Germinal center (tissue), 1 donor: ENCODE measurements around the gene SKA3.
"Not testable (repeated sequence)": the region's sequence is repeated elsewhere in the genome, so short reads cannot be mapped to it uniquely, and the experiment has no call there.

Experiments used
- DNase-seq: peaks from one replicate; pipeline ENCODE4 v3.0.0; 2012; ENCODE audit warnings: mixed read lengths, low spot score

SKA3 gene

GRCh38 chr13:21176215-21176981, at the start of gene SKA3, which contains the start of gene MRPL57:
SKA3 (minus strand) TSS chr13:21176552; CDS start chr13:21176477, 75 bp downstream.
MRPL57 (plus strand) TSS chr13:21176658; CDS start chr13:21176917, 259 bp downstream.
- DNase-seq, result peak; percentile 95

DNA sequence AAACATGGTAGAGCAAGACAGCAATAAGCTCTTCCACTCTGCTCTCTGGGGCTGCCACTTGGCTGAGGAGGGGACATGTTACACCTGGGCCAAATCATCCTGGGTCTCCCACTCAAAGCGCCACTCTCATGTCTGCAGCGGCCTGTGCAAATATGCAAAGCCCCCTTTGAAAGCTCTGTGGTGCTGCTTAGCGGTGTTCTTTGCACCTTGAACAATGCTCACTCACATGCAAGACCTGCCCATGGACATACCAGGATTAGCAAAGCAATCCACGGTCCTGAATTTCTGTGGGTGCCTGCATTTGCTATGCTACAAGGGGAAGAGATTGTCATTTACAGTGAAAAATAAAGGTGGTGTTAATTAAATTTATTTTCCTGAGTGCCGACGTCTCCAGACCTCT, 48.7 kb upstream of the SKA3 start:
- DNase-seq, result no peak

DNA sequence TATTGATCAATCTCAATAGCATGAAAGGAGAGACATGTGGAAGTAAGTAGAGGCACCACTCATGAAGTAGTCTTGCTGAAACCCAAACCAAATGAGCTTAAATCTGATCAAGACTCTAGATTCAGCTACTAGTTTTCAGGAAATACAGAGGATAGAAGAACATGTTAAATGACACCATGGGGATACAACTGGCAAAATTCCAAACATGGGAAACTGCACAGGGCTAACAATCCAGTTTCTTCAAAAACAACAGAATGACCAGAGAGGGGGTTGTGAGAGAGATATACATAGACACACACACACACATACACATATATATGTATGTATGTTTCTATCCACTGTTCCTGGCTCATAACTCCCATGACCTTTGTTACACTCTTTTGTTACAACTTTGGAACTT, 44.9 kb upstream of the SKA3 start:
- DNase-seq, result no peak

DNA sequence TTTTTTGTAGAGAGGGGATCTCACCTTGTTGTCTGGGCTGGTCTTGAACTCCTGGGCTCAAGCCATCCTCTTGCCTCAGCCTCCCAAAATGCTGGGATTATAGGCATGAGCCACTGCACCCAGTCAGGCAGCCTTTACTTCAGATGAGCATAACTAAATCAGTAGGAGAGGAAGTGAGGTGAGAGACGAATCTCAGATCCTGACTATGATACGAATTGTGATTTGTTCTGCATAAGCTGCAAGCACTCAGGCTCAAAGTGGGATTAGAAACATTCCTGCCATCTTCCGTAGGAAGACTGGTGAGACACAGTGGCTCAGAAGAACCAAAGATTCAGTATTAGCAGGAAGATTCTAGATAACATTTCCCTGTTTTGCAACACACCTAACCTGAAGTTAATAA, 43.4 kb upstream of the SKA3 start:
- DNase-seq, result not testable (repeated sequence)

- no peak for DNase-seq
Measured at GRCh38 chr13:21219036-21219381, 42.7 kb upstream of the SKA3 start.

- DNase-seq, result no peak
Measured at GRCh38 chr13:21218351-21219035, 42.1 kb upstream of the SKA3 start.

GRCh38 chr13:21216332-21216731, 40.0 kb upstream of the SKA3 start:
- DNase-seq, result no peak

DNA sequence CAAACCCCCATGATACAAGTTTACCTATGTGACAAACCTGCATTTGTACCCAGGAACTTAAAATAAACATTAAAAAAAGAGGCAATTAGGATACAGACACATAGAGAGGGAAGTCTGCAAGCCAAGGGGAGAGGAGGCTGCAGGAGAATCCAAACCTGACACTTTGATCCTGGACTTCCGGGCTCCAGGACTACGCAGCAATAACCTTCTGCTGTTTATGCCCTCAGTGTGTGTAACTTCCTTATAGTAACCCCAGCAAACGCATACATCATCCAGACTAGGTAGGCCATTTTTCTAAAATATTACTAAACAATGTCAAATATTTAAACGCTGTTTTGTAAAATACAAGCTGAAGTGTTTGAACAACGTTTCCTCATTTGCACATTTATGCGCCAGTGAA, 39.1 kb upstream of the SKA3 start:
- not testable (repeated sequence) for DNase-seq

DNA sequence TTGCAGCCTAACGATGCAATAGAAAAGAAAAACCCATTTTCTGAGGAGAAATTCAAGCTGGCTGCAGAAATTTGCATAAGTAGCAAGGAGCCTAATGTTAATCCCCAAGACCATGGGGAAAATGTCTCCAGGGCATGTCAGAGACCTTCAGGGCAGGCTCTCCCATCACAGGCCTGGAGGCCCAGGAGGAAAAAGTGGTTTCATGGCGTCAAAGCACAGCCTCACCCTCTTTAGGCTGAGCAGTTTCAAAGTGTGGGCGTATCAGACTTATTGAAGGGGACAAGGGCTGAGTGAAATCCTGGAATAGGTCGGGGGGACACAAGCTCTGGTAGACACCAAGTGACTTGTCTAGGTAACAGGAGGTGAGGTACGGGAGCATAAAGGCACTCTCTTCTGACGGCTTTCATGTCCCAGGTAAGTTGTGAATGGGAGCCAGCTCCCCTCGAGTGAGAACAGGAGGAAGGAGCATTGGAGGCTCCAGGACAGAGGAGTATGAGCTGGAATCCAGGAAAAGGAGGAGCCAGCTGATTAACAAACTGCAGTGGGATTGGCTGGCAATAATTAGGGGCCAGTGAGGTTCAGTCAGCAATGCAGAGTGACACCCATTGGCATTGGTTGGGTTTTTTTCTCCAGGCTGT, 35.9 kb upstream of the SKA3 start:
- DNase-seq, result no peak

DNA sequence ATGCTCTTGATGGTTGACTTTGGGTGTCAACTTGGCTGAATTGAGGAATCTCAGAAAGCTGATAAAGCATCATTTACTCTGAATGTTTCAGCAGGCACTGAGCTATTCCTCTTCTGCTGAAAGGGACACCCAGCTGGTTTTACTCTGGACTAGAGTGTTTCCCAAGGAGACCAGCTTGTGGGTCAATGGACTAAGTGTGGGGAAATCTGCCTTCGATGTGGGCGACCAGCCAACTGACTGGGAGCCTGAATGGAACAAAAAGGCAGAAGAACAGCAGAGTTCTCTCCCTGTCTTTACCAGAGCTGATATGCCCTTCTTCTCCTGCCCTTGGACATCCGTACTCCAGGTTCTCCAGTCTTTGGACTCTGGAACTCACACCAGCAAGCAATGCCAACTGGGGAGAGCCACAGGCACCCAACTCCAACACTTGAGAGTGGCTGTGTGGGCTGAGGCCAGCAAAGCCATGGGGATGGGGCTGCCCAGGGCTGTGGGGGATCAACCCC, 32.4 kb upstream of the SKA3 start:
- no peak for DNase-seq

- no peak for DNase-seq
Measured at GRCh38 chr13:21202767-21203531, 26.6 kb upstream of the SKA3 start.

DNA sequence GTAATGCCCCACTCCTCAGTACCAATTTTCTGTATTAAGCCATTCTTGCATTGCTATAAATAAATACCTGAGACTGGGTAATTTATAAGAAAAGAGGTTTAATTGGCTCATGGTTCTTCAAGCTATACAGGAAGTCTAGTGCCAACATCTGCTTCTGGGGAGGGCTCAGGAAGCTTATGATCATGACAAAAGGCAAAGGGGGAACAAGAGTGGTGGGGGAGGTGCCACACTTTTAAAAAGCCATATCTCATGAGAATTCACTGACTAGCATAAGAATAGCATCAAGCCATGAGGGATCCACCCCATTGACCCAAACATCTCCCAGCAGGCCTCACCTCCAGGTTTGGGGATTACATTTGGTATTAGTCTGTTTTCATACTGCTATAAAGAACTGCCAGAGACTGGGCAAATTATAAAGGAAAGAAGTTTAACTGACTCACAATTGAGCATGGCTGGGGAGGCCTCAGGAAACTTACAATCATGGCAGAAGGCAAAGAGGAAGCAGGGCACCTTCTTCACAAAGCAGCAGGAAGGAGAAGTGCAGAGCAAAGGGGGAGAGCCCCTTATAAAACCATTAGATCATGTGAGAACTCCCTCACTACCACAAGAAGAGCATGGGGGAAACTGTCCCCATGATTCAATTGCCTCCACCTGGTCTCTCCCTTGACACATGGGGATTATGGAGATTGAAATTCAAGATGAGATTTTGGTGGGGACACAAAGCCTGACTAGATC, 25.3 kb upstream of the SKA3 start:
- DNase-seq, result not testable (repeated sequence)

GRCh38 chr13:21198391-21198790, 22.0 kb upstream of the SKA3 start:
- not testable (repeated sequence) for DNase-seq

DNA sequence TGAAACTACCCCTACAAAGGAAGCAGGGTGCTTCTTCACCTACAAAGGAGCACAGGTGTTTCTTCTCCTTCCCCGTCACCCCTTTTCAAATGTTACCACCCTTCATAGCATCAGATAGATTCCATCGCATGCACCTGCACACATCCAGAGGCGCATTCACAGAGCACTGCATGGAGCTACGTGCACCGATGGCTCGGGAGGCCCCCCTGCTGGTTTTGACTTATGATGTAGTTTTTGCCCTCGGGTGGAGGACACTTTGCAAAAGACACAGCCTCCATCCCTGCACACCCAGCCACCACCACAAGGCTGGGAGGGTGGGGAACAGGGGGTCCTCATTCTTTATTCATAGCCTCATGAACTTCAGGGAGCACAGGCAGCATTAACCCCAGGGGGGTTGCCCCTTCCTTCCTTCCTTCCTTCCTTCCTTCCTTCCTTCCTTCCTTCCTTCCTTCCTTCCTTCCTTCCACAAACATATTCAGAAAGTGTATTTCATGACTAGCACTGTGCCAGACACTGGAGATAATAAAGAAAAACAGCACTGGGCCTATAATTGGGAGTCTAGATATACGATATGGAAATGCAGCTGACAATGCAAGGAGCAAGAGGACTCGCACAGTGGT, 21.4 kb upstream of the SKA3 start:
- DNase-seq, result not testable (repeated sequence)

- DNase-seq, result not testable (repeated sequence)
Measured at GRCh38 chr13:21194756-21195155, 18.4 kb upstream of the SKA3 start.

GRCh38 chr13:21186410-21186809, 10.1 kb upstream of the SKA3 start:
- not testable (repeated sequence) for DNase-seq

DNA sequence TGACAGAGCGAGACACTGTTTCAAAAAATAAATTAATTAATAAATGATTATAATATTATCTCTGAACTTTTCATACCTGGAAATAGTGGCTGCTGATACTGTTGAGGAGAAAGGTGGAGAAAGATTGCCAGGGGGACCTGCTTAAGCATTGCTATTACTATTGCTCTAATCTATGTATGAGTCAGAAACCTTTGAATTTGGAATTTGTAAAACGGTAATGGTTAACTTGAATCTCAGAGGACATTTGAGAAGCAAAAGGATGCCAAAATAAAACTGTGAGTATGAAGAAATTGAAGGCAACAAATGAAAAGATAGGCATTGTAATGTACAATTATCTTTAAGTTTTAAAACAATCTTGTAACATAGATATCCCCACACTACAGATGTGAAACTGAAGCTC, 5.3 kb upstream of the SKA3 start:
- no peak for DNase-seq

GRCh38 chr13:21176982-21177284, 581 bp upstream of the SKA3 start:
- DNase-seq, result no peak

DNA sequence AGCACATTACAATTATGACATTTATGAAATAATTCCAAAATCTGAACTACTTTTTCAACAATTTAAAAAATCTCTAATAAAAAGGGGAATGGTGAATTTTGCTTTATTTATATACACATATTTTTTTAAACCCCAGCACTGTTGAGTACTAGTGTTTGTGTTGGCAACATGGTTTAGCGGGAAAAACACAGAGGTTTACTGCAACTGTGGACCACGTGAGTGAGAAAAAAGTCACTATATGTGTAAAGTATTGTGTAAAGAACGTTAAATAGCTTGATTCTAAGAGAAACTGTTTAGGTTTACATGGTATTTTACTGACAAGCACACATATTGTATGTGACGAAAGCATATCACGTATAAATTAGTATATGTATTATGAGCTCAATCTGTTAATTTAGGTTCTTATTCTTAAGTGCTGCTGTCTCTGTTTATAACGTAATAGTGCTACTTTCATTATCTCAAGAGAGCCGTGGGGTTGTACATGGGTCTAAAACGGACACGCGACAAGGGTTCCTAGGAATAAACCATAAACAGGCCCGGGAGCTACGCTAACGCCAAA, 617 bp downstream of the SKA3 start:
- no peak for DNase-seq

- not testable (repeated sequence) for DNase-seq
Measured at GRCh38 chr13:21173767-21174166, 2.6 kb downstream of the SKA3 start.

DNA sequence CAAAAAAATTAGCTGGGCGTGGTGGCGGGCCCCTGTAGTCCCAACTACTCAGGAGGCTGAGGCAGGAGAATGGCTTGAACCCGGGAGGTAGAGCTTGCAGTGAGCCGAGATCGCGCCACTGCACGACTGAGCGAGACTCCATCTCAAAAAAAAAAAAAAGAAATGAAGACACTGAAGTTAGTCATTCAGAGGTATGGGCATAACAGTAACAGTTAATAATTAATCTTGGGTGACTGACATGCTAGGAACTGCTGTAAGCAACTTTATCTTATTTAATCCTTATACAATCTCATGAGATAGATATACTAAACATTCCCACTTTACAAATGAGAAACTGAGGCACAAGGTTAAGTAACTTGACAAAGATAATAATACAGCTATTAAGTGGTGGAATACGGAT, 4.9 kb downstream of the SKA3 start:
- DNase-seq, result no peak
